IMR-90 (cell line): ENCODE measurements around the gene VPREB3. TPM values are rescaled to one million over a fixed set of nuclear protein-coding genes. Genes with fewer than 3 reads are reported as not detected.

Experiments used
- ATAC-seq: fragments of 200-7000 bp; cut with Tn5 transposase; 2 replicates; pipeline ENCODE4 v1.9.1; 2020; ENCODE audit warnings: low read depth, mild to moderate bottlenecking, moderate library complexity
- BruUV-seq: library from RNA; stranded (reverse); fragments of 400-500 nt; replicated peaks from 2 replicates; lab custom pipeline; 2021; lab: Mats Ljungman, UMichigan
- CTCF ChIA-PET: fragments of 300-600 bp; formaldehyde crosslinking; extraction: SDS; loops from one replicate; lab custom pipeline; 2021; ENCODE audit warnings: antibody characterized with exemption; lab: Yijun Ruan, JAX
- POLR2A ChIA-PET: fragments of 300-600 bp; sonication (Branson Sonifier 250); formaldehyde crosslinking; loops from one replicate; lab custom pipeline; 2022; ENCODE audit warnings: antibody characterized with exemption; ENCODE audit not compliant: unreplicated experiment; lab: Charles Lee
- DNase-seq: peaks from one replicate; pipeline ENCODE4 v3.0.0; 2013
- H2AFZ ChIP-seq: replicated peaks from 2 replicates; pipeline ENCODE3; 2013; ENCODE audit warnings: low read length, mild to moderate bottlenecking; ENCODE audit not compliant: poor library complexity
- H2AK5ac ChIP-seq: 2 replicates; pipeline ENCODE4 v1.6.1; 2013; ENCODE audit warnings: low read depth, low read length, inconsistent platforms
- H2AK9ac ChIP-seq: replicated peaks from 2 replicates; pipeline ENCODE3; 2013; ENCODE audit warnings: mild to moderate bottlenecking, low read depth, low read length, moderate library complexity; ENCODE audit not compliant: poor library complexity
- H2BK120ac ChIP-seq: 2 replicates; pipeline ENCODE4 v1.6.1; 2013; ENCODE audit warnings: low read depth, low read length, inconsistent platforms
- H2BK15ac ChIP-seq: 3 replicates; pipeline ENCODE4 v1.6.1; 2013; ENCODE audit warnings: low read depth, low read length, inconsistent platforms
- H2BK20ac ChIP-seq: 2 replicates; pipeline ENCODE4 v1.6.1; 2013; ENCODE audit warnings: low read depth, mild to moderate bottlenecking, inconsistent platforms, low read length, moderate library complexity
- H2BK5ac ChIP-seq: 2 replicates; pipeline ENCODE4 v1.6.1; 2013; ENCODE audit warnings: mild to moderate bottlenecking, low read depth, low read length, inconsistent platforms; ENCODE audit not compliant: poor library complexity, severe bottlenecking
- H3K14ac ChIP-seq: replicated peaks from 2 replicates; pipeline ENCODE4 v1.6.1; 2013; ENCODE audit warnings: low read depth, low read length, inconsistent platforms
- H3K18ac ChIP-seq: 2 replicates; pipeline ENCODE4 v1.6.1; 2013; ENCODE audit warnings: low read depth, low read length, control low read depth
- H3K23ac ChIP-seq: 2 replicates; pipeline ENCODE4 v1.6.1; 2013; ENCODE audit warnings: low read depth, low read length, inconsistent platforms
- H3K27ac ChIP-seq: 2 replicates; pipeline ENCODE4 v1.5.1; 2013; ENCODE audit warnings: mild to moderate bottlenecking, control low read depth, low read length; ENCODE audit not compliant: insufficient read depth
- H3K27me3 ChIP-seq: 2 replicates; pipeline ENCODE4 v1.6.1; 2013; ENCODE audit warnings: low read length; ENCODE audit not compliant: control insufficient read depth, insufficient read depth
- H3K36me3 ChIP-seq: 2 replicates; pipeline ENCODE4 v1.6.1; 2013; ENCODE audit warnings: low read length, mixed read lengths; ENCODE audit not compliant: control insufficient read depth, insufficient read depth
- H3K4ac ChIP-seq: 2 replicates; pipeline ENCODE4 v1.6.1; 2013; ENCODE audit warnings: low read depth, low read length, inconsistent platforms
- H3K4me1 ChIP-seq: 2 replicates; pipeline ENCODE4 v1.6.1; 2013; ENCODE audit warnings: low read length, mixed read lengths; ENCODE audit not compliant: control insufficient read depth, insufficient read depth
- H3K4me2 ChIP-seq: 2 replicates; pipeline ENCODE4 v1.6.1; 2013; ENCODE audit warnings: low read depth, mild to moderate bottlenecking, control low read depth, low read length, moderate library complexity
- H3K4me3 ChIP-seq: 2 replicates; pipeline ENCODE4 v1.5.1; 2013; ENCODE audit warnings: low read depth, mild to moderate bottlenecking, control low read depth, low read length, moderate library complexity; ENCODE audit not compliant: insufficient read depth
- H3K56ac ChIP-seq: 2 replicates; pipeline ENCODE4 v1.6.1; 2013; ENCODE audit warnings: low read length, inconsistent platforms; ENCODE audit not compliant: insufficient read depth; ENCODE audit errors: extremely low read depth
- H3K79me1 ChIP-seq, 2 experiments: 2 replicates each; pipeline ENCODE4 v1.6.1; 2013; ENCODE audit warnings: low read length in 2 of 2, inconsistent platforms in 1 of 2, low read depth in 1 of 2
- H3K9ac ChIP-seq: 2 replicates; pipeline ENCODE4 v1.6.1; 2013; ENCODE audit warnings: low read depth, low read length, control low read depth
- H3K9me1 ChIP-seq: 2 replicates; pipeline ENCODE4 v1.6.1; 2013; ENCODE audit warnings: low read length, inconsistent platforms; ENCODE audit not compliant: insufficient read depth
- H3K9me3 ChIP-seq: 2 replicates; pipeline ENCODE4 v1.6.1; 2013; ENCODE audit warnings: low read length; ENCODE audit not compliant: control insufficient read depth, insufficient read depth
- H4K20me1 ChIP-seq: 2 replicates; pipeline ENCODE4 v1.6.1; 2013; ENCODE audit warnings: low read length, inconsistent platforms; ENCODE audit not compliant: insufficient read depth
- H4K5ac ChIP-seq: 2 replicates; pipeline ENCODE4 v1.6.1; 2013; ENCODE audit warnings: mild to moderate bottlenecking, low read depth, low read length, control low read depth
- H4K8ac ChIP-seq, 2 experiments: 2 replicates each; pipeline ENCODE4 v1.6.1; 2013; ENCODE audit warnings: low read depth in 2 of 2, low read length in 2 of 2, control low read depth in 1 of 2, inconsistent platforms in 1 of 2
- H4K91ac ChIP-seq: 2 replicates; pipeline ENCODE4 v1.6.1; 2013; ENCODE audit warnings: low read depth, low read length, inconsistent platforms; ENCODE audit not compliant: insufficient read depth
- NFE2L2 ChIP-seq: fragments of 150-350 bp; IDR thresholded peaks from 2 replicates; pipeline ENCODE4 v1.6.1; 2016; ENCODE audit warnings: low read depth, mild to moderate bottlenecking, low read length
- WGBS, 2 experiments: methylation state at CpG; one replicate each; pipeline versions ENCODE4 v1.1.5 to v1.1.7; 2013; ENCODE audit warnings: missing lambda C conversion rate in 2 of 2; ENCODE audit not compliant: insufficient read length in 1 of 2; ENCODE audit errors: extremely low coverage in 2 of 2; 5-methylcytosine and 5-hydroxymethylcytosine counted together
- dilution Hi-C: fragments of 300-500 bp; cut with HindIII; formaldehyde crosslinking; loops from one replicate; pipeline ENCODE4 v1.14.3; 2018; ENCODE audit warnings: low sequenced_read_pairs; ENCODE audit not compliant: unreplicated experiment
- in situ Hi-C: fragments of 300-500 bp; cut with MboI; formaldehyde crosslinking; loops from 3 replicates; pipeline ENCODE4 v1.14.3; 2019; ENCODE audit warnings: low sequenced_read_pairs, inconsistent platforms, mixed read lengths
- intact Hi-C: fragments of 100-400 bp; cut with micrococcal nuclease; formaldehyde crosslinking; loops from 2 replicates; pipeline ENCODE4 v1.10.0; 2022
- polyA plus RNA-seq, 3 experiments: library from polyadenylated mRNA; depleted of rRNA; stranded (reverse); fragments of >200 nt; gene quantifications; 2 replicates each; pipeline ENCODE4 v1.2.3, GENCODE V29; 2012; ENCODE audit warnings: low replicate concordance in 1 of 3
- total RNA-seq: library from RNA; depleted of rRNA; stranded (reverse); fragments of >200 nt; gene quantifications from 2 replicates; pipeline ENCODE4 v1.2.3, GENCODE V29; 2012
- TF ChIP-seq, protein P1 (sequence below): fragments of 150-350 bp; IDR thresholded peaks from 2 replicates; pipeline ENCODE4 v1.6.1; 2016; ENCODE audit warnings: low read depth, mild to moderate bottlenecking, low read length, moderate library complexity, borderline replicate concordance

Gene VPREB3
- total and polyA plus RNA-seq, 2 of the 4 experiments (the other 2 are of a cell fraction) = not detected

DNA sequence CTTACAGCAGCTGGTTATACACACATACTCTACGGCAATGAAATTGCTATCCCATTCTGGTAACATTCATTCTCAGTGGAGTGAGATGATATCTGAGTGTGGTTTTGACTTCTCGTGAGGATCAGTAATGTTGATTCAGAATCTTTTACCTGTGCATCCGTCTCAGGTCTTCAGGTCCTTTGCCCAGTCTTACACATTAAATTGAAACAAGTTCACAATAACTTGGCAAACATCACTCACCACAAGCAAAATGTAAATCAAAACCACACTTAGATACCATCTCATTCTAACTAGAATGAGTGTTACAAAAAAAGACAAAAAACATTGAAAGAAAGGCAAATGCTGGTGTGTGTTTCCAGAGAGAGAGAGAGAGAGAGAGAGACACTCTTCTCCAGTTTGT is 49.4 kb downstream of the VPREB3 start:
- Histone ChIP-seq H2BK20ac (no peak overlapping the region), H3K4me2 (no peak overlapping the region), H2AK9ac (no peak overlapping the region), H2AFZ (no peak overlapping the region), H3K23ac (no peak overlapping the region), H3K4ac (no peak overlapping the region), H3K14ac (no peak overlapping the region), H3K36me3 (peaks cover 37% of the 10 kb centered on the region), H2BK120ac (no peak overlapping the region), H4K5ac (no peak overlapping the region), H2BK5ac (no peak overlapping the region), H3K27ac (no peak overlapping the region), H4K91ac (no peak overlapping the region), H3K9ac (no peak overlapping the region), H3K9me3 (no peaks in the 10 kb centered on the region), H3K4me1 (peaks cover 6% of the 10 kb centered on the region), H4K8ac (no peak overlapping the region), H3K18ac (no peak overlapping the region), H3K79me1 (peaks cover 44 to 54% of the 10 kb centered on the region in 2 experiments), H3K56ac (no peak overlapping the region), H3K9me1 (peaks cover 15% of the 10 kb centered on the region; the same call in 1 of the 2 replicates), H4K20me1 (0 out of 2 replicates have a peak, but pooled peaks cover 6% of the 10 kb centered on the region), H2AK5ac (no peak overlapping the region), H3K27me3 (no peaks in the 10 kb centered on the region), H2BK15ac (no peak overlapping the region), H3K4me3 (no peak overlapping the region)
- no peak for ATAC-seq
- no peak for DNase-seq
- POLR2A ChIA-PET = no interaction called here
- no TSS peak for BruUV-seq
- dilution Hi-C loops = no loop called here
- CTCF ChIA-PET = no interaction called here
- intact Hi-C loops = loop anchor here (5.0 kb wide), 1 partner anchor 38 kb away; no protein-coding TSS in a partner anchor
- TF ChIP-seq, protein P1, sequence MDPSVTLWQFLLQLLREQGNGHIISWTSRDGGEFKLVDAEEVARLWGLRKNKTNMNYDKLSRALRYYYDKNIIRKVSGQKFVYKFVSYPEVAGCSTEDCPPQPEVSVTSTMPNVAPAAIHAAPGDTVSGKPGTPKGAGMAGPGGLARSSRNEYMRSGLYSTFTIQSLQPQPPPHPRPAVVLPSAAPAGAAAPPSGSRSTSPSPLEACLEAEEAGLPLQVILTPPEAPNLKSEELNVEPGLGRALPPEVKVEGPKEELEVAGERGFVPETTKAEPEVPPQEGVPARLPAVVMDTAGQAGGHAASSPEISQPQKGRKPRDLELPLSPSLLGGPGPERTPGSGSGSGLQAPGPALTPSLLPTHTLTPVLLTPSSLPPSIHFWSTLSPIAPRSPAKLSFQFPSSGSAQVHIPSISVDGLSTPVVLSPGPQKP = no peak
- no peak for TF ChIP-seq NFE2L2
- no CpG with 5 or more reads among the region's 3 CpGs for WGBS, 2 experiments
- in situ Hi-C loops = no loop called here
